ENCODE results near the gene PSRC1.

DNA sequence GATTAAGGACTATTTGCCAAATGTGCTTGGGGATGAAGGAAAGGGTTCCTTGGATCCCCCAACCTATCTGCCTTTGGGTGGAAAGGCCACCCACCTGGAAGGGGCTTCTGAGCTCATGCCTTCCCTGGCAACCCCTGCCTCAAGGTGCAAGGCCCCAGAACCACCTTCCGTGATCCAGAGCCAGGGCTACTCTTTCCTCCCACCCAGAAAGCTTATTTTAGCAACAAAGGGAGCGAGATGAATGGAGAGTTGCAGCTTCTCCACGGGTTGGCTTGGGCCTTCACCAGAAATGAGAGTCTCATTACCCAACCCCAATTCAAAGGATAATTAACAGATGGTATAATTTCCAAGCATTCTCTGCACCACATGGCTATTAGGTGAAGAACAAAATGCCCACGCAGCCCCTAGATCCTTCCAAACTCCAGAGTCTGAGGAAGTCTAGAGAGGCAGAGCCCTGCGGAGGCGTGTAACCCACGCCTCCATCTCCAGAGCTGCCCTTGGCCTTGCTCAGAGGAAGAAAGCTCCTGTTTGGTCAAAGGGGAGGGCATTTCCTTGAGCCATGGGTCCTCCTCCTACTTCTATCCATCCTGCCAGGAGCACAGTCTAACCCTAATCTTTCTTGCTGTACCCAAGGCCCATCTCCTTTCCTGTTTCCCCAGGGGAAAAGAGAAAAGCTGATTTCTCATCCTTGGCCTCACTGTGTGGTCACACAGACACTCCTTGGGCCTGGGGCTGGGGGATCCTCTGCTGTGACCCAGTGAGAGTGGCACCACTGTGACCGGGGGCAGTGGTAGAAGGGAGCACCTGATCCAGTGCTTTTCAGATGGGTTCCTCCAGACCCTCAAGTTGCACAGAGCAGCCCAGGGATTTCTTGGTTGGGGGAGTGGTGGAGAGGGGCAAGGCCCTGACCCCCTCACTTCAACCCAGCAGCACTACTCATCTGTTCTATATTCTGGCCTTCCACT lies 35.3 kb downstream of the PSRC1 start:
- TF ChIP-seq MXD4 (CRISPR knock-in tag; IDR thresholded peaks at IDR 0.05; ENCODE audit: borderline replicate concordance), result no peak
- TF ChIP-seq CTCF (IDR thresholded peaks at IDR 0.05), result no peak
- TF ChIP-seq TEAD1 (CRISPR knock-in tag; IDR thresholded peaks at IDR 0.05), result no peak
- TF ChIP-seq CREM (CRISPR knock-in tag; IDR thresholded peaks at IDR 0.05), result no peak
- TF ChIP-seq MLX (CRISPR knock-in tag; IDR thresholded peaks at IDR 0.05), result no peak
- TF ChIP-seq ZNF416 (CRISPR knock-in tag; IDR thresholded peaks at IDR 0.05), result no peak
- no peak for TF ChIP-seq TCF7 (CRISPR knock-in tag; IDR thresholded peaks at IDR 0.05; ENCODE audit: low read depth)
- TF ChIP-seq SP1 (CRISPR knock-in tag; conservative IDR thresholded peaks at IDR 0.05), result no peak
- TF ChIP-seq, protein P1, sequence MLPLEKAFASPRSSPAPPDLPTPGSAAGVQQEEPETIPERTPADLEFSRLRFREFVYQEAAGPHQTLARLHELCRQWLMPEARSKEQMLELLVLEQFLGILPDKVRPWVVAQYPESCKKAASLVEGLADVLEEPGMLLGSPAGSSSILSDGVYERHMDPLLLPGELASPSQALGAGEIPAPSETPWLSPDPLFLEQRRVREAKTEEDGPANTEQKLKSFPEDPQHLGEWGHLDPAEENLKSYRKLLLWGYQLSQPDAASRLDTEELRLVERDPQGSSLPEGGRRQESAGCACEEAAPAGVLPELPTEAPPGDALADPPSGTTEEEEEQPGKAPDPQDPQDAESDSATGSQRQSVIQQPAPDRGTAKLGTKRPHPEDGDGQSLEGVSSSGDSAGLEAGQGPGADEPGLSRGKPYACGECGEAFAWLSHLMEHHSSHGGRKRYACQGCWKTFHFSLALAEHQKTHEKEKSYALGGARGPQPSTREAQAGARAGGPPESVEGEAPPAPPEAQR (CRISPR knock-in tag; IDR thresholded peaks at IDR 0.05), result no peak
- no peak for TF ChIP-seq ATF1 (CRISPR knock-in tag; IDR thresholded peaks at IDR 0.05)
- TF ChIP-seq CBFB (CRISPR knock-in tag; IDR thresholded peaks at IDR 0.05; ENCODE audit: low read depth), result no peak
